Activated CD8-positive, alpha-beta T cell treated with anti-CD3 and anti-CD28 coated beads, Interleukin-2, amount 10 ng/mL, durations not matched to agents 7 days and 5 days (primary cell): Measurements from ENCODE around the gene FANCC. TPM values are rescaled to one million over a fixed set of nuclear protein-coding genes. Genes with fewer than 3 reads are reported as not detected.

Source experiments
- ATAC-seq: fragments of 150-1000 bp; cut with Tn5 transposase; one replicate; pipeline ENCODE4 v1.10.0; 2021; ENCODE audit warnings: moderate library complexity
- CTCF ChIA-PET: fragments of 350-600 bp; sonication (Branson Sonifier 250); formaldehyde crosslinking; loops from one replicate; lab custom pipeline; 2021; ENCODE audit warnings: antibody characterized with exemption; lab: Charles Lee
- POLR2A ChIA-PET: fragments of 350-600 bp; sonication (Branson Sonifier 250); formaldehyde crosslinking; loops from one replicate; lab custom pipeline; 2021; ENCODE audit warnings: antibody characterized with exemption; lab: Charles Lee
- DNase-seq: peaks from one replicate; pipeline ENCODE4 v3.0.0-alpha.2; 2020
- H3K27ac Mint-ChIP-seq: one replicate; pipeline ENCODE4 v1.8.0; 2021; ENCODE audit warnings: mild to moderate bottlenecking, mixed read lengths
- H3K27me3 Mint-ChIP-seq: one replicate; pipeline ENCODE4 v1.8.0; 2021; ENCODE audit warnings: low read depth, mixed read lengths
- H3K36me3 Mint-ChIP-seq: one replicate; pipeline ENCODE4 v1.8.0; 2021; ENCODE audit warnings: low read depth, mixed read lengths
- H3K4me1 Mint-ChIP-seq: one replicate; pipeline ENCODE4 v1.8.0; 2021; ENCODE audit warnings: low read depth, mixed read lengths
- H3K4me3 Mint-ChIP-seq: one replicate; pipeline ENCODE4 v1.8.0; 2021; ENCODE audit warnings: mild to moderate bottlenecking, mixed read lengths
- H3K9me3 Mint-ChIP-seq: one replicate; pipeline ENCODE4 v1.8.0; 2022; ENCODE audit warnings: mixed read lengths; ENCODE audit not compliant: insufficient read depth
- total RNA-seq, 2 experiments: library from RNA; stranded (reverse); gene quantifications; one replicate each; pipeline ENCODE4 v1.2.3, GENCODE V29; 2021

FANCC gene
- total RNA-seq, 2 experiments from 2014 or later: 18.2 to 19.0 TPM

- ChIA-PET POLR2A (no interaction called here), CTCF (no interaction called here)
- Mint-ChIP-seq H3K27me3 (no peaks in the 10 kb centered on the region), H3K36me3 (no peaks in the 10 kb centered on the region), H3K9me3 (no peaks in the 10 kb centered on the region), H3K27ac (no peak overlapping the region), H3K4me3 (no peak overlapping the region), H3K4me1 (peaks cover 9% of the 10 kb centered on the region)
- DNase-seq (no peak), ATAC-seq (no peak)
Measured at GRCh38 chr9:95090871-95091577, 226.5 kb downstream of the FANCC start.

GRCh38 chr9:95090023-95090791 is 227.3 kb downstream of the FANCC start:
- CTCF ChIA-PET: no interaction called here
- H3K27me3 Mint-ChIP-seq: no peaks in the 10 kb centered on the region
- ATAC-seq (no peak), DNase-seq (no peak)
- H3K4me3 Mint-ChIP-seq: no peak overlapping the region
- H3K9me3 Mint-ChIP-seq: no peaks in the 10 kb centered on the region
- H3K27ac Mint-ChIP-seq: no peak overlapping the region
- H3K36me3 Mint-ChIP-seq: no peaks in the 10 kb centered on the region
- peaks cover 9% of the 10 kb centered on the region for H3K4me1 Mint-ChIP-seq
- POLR2A ChIA-PET: no interaction called here

GRCh38 chr9:95089257-95090022 is 228.1 kb downstream of the FANCC start:
- Mint-ChIP-seq H3K36me3 (no peaks in the 10 kb centered on the region), H3K27ac (no peak overlapping the region), H3K27me3 (no peaks in the 10 kb centered on the region), H3K4me1 (peaks cover 9% of the 10 kb centered on the region), H3K4me3 (no peak overlapping the region), H3K9me3 (no peaks in the 10 kb centered on the region)
- POLR2A ChIA-PET: no interaction called here
- CTCF ChIA-PET: interaction anchor here (1.1 to 1.8 kb wide), 2 partner anchors 41 to 79 kb away, joined by 3 to 5 read pairs; no protein-coding TSS in a partner anchor
- ATAC-seq (no peak), DNase-seq (no peak)

- no peaks in the 10 kb centered on the region for H3K9me3 Mint-ChIP-seq
- ATAC-seq (no peak), DNase-seq (no peak)
- H3K4me1 Mint-ChIP-seq: peaks cover 9% of the 10 kb centered on the region
- H3K4me3 Mint-ChIP-seq: no peak overlapping the region
- no peaks in the 10 kb centered on the region for H3K36me3 Mint-ChIP-seq
- CTCF ChIA-PET: interaction anchor here (1.1 to 1.8 kb wide), 2 partner anchors 42 to 79 kb away, joined by 3 to 5 read pairs; no protein-coding TSS in a partner anchor
- no peak overlapping the region for H3K27ac Mint-ChIP-seq
- POLR2A ChIA-PET: no interaction called here
- H3K27me3 Mint-ChIP-seq: no peaks in the 10 kb centered on the region
Measured at GRCh38 chr9:95088421-95089161, 228.9 kb downstream of the FANCC start.

GRCh38 chr9:95087659-95088242 is 229.8 kb downstream of the FANCC start:
- POLR2A ChIA-PET: no interaction called here
- no peak overlapping the region for H3K27ac Mint-ChIP-seq
- ATAC-seq (peak; percentile 34), DNase-seq (no peak)
- H3K4me1 Mint-ChIP-seq: peaks cover 5% of the 10 kb centered on the region
- no peaks in the 10 kb centered on the region for H3K36me3 Mint-ChIP-seq
- H3K9me3 Mint-ChIP-seq: no peaks in the 10 kb centered on the region
- no peak overlapping the region for H3K4me3 Mint-ChIP-seq
- CTCF ChIA-PET: interaction anchor here (1.8 kb wide), 1 partner anchor 43 kb away, joined by 5 read pairs; no protein-coding TSS in a partner anchor
- no peaks in the 10 kb centered on the region for H3K27me3 Mint-ChIP-seq

- DNase-seq (no peak), ATAC-seq (no peak)
- no peaks in the 10 kb centered on the region for H3K27me3 Mint-ChIP-seq
- H3K27ac Mint-ChIP-seq: no peak overlapping the region
- ChIA-PET POLR2A (no interaction called here), CTCF (no interaction called here)
- no peak overlapping the region for H3K4me3 Mint-ChIP-seq
- H3K36me3 Mint-ChIP-seq: no peaks in the 10 kb centered on the region
- no peaks in the 10 kb centered on the region for H3K4me1 Mint-ChIP-seq
- H3K9me3 Mint-ChIP-seq: no peaks in the 10 kb centered on the region
Measured at GRCh38 chr9:95086564-95086955, 230.9 kb downstream of the FANCC start.

- Mint-ChIP-seq H3K36me3 (no peaks in the 10 kb centered on the region), H3K9me3 (no peaks in the 10 kb centered on the region), H3K4me3 (no peak overlapping the region), H3K27me3 (no peaks in the 10 kb centered on the region), H3K4me1 (no peaks in the 10 kb centered on the region), H3K27ac (no peak overlapping the region)
- no peak for DNase-seq
- POLR2A ChIA-PET: no interaction called here
- ATAC-seq: no peak
- CTCF ChIA-PET: interaction anchor here (1.0 kb wide), 1 partner anchor 42 kb away, joined by 3 read pairs; no protein-coding TSS in a partner anchor
Measured at GRCh38 chr9:95085861-95086563, 231.5 kb downstream of the FANCC start.

GRCh38 chr9:95085036-95085770 is 232.3 kb downstream of the FANCC start:
- no peak for DNase-seq
- POLR2A ChIA-PET: no interaction called here
- no peaks in the 10 kb centered on the region for H3K36me3 Mint-ChIP-seq
- H3K4me1 Mint-ChIP-seq: no peaks in the 10 kb centered on the region
- no peaks in the 10 kb centered on the region for H3K27me3 Mint-ChIP-seq
- no peak for ATAC-seq
- no peak overlapping the region for H3K27ac Mint-ChIP-seq
- no peaks in the 10 kb centered on the region for H3K9me3 Mint-ChIP-seq
- no peak overlapping the region for H3K4me3 Mint-ChIP-seq
- CTCF ChIA-PET: interaction anchor here (1.0 kb wide), 1 partner anchor 43 kb away, joined by 3 read pairs; no protein-coding TSS in a partner anchor

GRCh38 chr9:95084254-95084934 is 233.1 kb downstream of the FANCC start:
- CTCF ChIA-PET: interaction anchor here (0.8 to 1.0 kb wide), 2 partner anchors 43 to 415 kb away, joined by 3 read pairs; no protein-coding TSS in a partner anchor
- Mint-ChIP-seq H3K27me3 (no peaks in the 10 kb centered on the region), H3K27ac (no peak overlapping the region), H3K36me3 (no peaks in the 10 kb centered on the region), H3K9me3 (no peaks in the 10 kb centered on the region), H3K4me3 (no peak overlapping the region), H3K4me1 (no peaks in the 10 kb centered on the region)
- ATAC-seq (no peak), DNase-seq (no peak)
- POLR2A ChIA-PET: no interaction called here
